Adipocyte (in vitro differentiated cells): ENCODE results near the gene ACYP2.
A peak's percentile ranks its signal among the peaks of the same experiment; 100 is the strongest.
"Not testable (repeated sequence)": the region's sequence is repeated elsewhere in the genome, so short reads cannot be mapped to it uniquely, and the experiment has no call there.

Source experiments
- DNase-seq: peaks from one replicate; pipeline ENCODE4 v3.0.0-alpha.2; 2015; ENCODE audit warnings: low read depth
- H3K27me3 ChIP-seq: replicated peaks from 2 replicates; pipeline ENCODE4 v1.7.0; 2013; ENCODE audit warnings: mild to moderate bottlenecking, low read length, moderate library complexity; ENCODE audit not compliant: control insufficient read depth, insufficient read depth
- H3K36me3 ChIP-seq: 2 replicates; pipeline ENCODE4 v1.7.0; 2013; ENCODE audit warnings: low read length, mild to moderate bottlenecking, moderate library complexity; ENCODE audit not compliant: control insufficient read depth, insufficient read depth, severe bottlenecking
- H3K4me1 ChIP-seq: 2 replicates; pipeline ENCODE4 v1.7.0; 2013; ENCODE audit warnings: mild to moderate bottlenecking, low read length, moderate library complexity; ENCODE audit not compliant: control insufficient read depth, insufficient read depth
- H3K4me3 ChIP-seq: 2 replicates; pipeline ENCODE4 v1.7.0; 2013; ENCODE audit warnings: mild to moderate bottlenecking, low read length, moderate library complexity
- H3K9ac ChIP-seq: 2 replicates; pipeline ENCODE4 v1.7.0; 2013; ENCODE audit warnings: mild to moderate bottlenecking, low read length, moderate library complexity
- H3K9me3 ChIP-seq: 2 replicates; pipeline ENCODE4 v1.7.0; 2013; ENCODE audit warnings: mild to moderate bottlenecking, low read length, moderate library complexity; ENCODE audit not compliant: control insufficient read depth

The ACYP2 gene

GRCh38 chr2:54122171-54122935 is 6.9 kb downstream of the ACYP2 start:
- Histone ChIP-seq H3K9ac (peak overlapping the region; percentile 57), H3K4me1 (peaks cover 22% of the 10 kb centered on the region), H3K36me3 (no peaks in the 10 kb centered on the region), H3K9me3 (no peaks in the 10 kb centered on the region), H3K27me3 (no peaks in the 10 kb centered on the region), H3K4me3 (peak overlapping the region; percentile 66)
- DNase-seq = peak; percentile 16

- no peaks in the 10 kb centered on the region for H3K27me3 ChIP-seq
- DNase-seq = peak; percentile 77
- H3K9me3 ChIP-seq = no peaks in the 10 kb centered on the region
- H3K4me1 ChIP-seq = peaks cover 26% of the 10 kb centered on the region
- H3K36me3 ChIP-seq = no peaks in the 10 kb centered on the region
- H3K9ac ChIP-seq = peak overlapping the region; percentile 64
- H3K4me3 ChIP-seq = peak overlapping the region; percentile 66
Observed at GRCh38 chr2:54122939-54123338, 7.5 kb downstream of the ACYP2 start.

GRCh38 chr2:54127174-54127573 is 11.8 kb downstream of the ACYP2 start:
- not testable (repeated sequence) for H3K36me3 ChIP-seq, H3K27me3 ChIP-seq, DNase-seq, H3K9me3 ChIP-seq, H3K4me3 ChIP-seq, H3K9ac ChIP-seq
- peaks cover 21% of the 10 kb centered on the region for H3K4me1 ChIP-seq

GRCh38 chr2:54133056-54133455 is 17.6 kb downstream of the ACYP2 start:
- Histone ChIP-seq H3K9me3 (no peaks in the 10 kb centered on the region), H3K27me3 (no peaks in the 10 kb centered on the region), H3K4me1 (no peaks in the 10 kb centered on the region), H3K9ac (no peak overlapping the region), H3K36me3 (no peaks in the 10 kb centered on the region), H3K4me3 (no peak overlapping the region)
- no peak for DNase-seq

- no peak for DNase-seq
- H3K4me1 ChIP-seq = no peaks in the 10 kb centered on the region
- H3K9ac ChIP-seq = no peak overlapping the region
- H3K36me3 ChIP-seq = peaks cover 16% of the 10 kb centered on the region
- no peaks in the 10 kb centered on the region for H3K9me3 ChIP-seq
- H3K27me3 ChIP-seq = no peaks in the 10 kb centered on the region
- no peak overlapping the region for H3K4me3 ChIP-seq
Observed at GRCh38 chr2:54139210-54139609, 23.8 kb downstream of the ACYP2 start.

- H3K4me3 ChIP-seq = no peak overlapping the region
- H3K27me3 ChIP-seq = no peaks in the 10 kb centered on the region
- no peak for DNase-seq
- no peaks in the 10 kb centered on the region for H3K9me3 ChIP-seq
- no peaks in the 10 kb centered on the region for H3K4me1 ChIP-seq
- peaks cover 21% of the 10 kb centered on the region for H3K36me3 ChIP-seq
- no peak overlapping the region for H3K9ac ChIP-seq
Observed at GRCh38 chr2:54143780-54144179, 28.4 kb downstream of the ACYP2 start.

GRCh38 chr2:54148391-54148790 is 33.0 kb downstream of the ACYP2 start:
- no peak for DNase-seq
- Histone ChIP-seq H3K4me1 (peaks cover 10% of the 10 kb centered on the region), H3K9ac (no peak overlapping the region), H3K4me3 (no peak overlapping the region), H3K27me3 (no peaks in the 10 kb centered on the region), H3K36me3 (peaks cover 23% of the 10 kb centered on the region), H3K9me3 (no peaks in the 10 kb centered on the region)

- peak; percentile 83 for DNase-seq
- peaks cover 23% of the 10 kb centered on the region for H3K36me3 ChIP-seq
- H3K4me1 ChIP-seq = peaks cover 10% of the 10 kb centered on the region
- no peaks in the 10 kb centered on the region for H3K27me3 ChIP-seq
- no peak overlapping the region for H3K4me3 ChIP-seq
- H3K9ac ChIP-seq = no peak overlapping the region
- H3K9me3 ChIP-seq = no peaks in the 10 kb centered on the region
Observed at GRCh38 chr2:54149638-54150441, 34.4 kb downstream of the ACYP2 start.

- Histone ChIP-seq H3K9ac (no peak overlapping the region), H3K9me3 (peaks cover 6% of the 10 kb centered on the region), H3K27me3 (no peaks in the 10 kb centered on the region), H3K36me3 (peaks cover 4% of the 10 kb centered on the region), H3K4me3 (no peak overlapping the region), H3K4me1 (peaks cover 4% of the 10 kb centered on the region)
- DNase-seq = no peak
Observed at GRCh38 chr2:54158311-54158710, 42.9 kb downstream of the ACYP2 start.

- Histone ChIP-seq H3K9ac (peak overlapping the region; percentile 10), H3K27me3 (no peaks in the 10 kb centered on the region), H3K4me3 (no peak overlapping the region), H3K4me1 (peaks cover 16% of the 10 kb centered on the region), H3K9me3 (no peaks in the 10 kb centered on the region), H3K36me3 (no peaks in the 10 kb centered on the region)
- DNase-seq = peak; percentile 58
Observed at GRCh38 chr2:54161660-54162424, 46.4 kb downstream of the ACYP2 start.

GRCh38 chr2:54164106-54164505 is 48.7 kb downstream of the ACYP2 start:
- no peaks in the 10 kb centered on the region for H3K9me3 ChIP-seq
- H3K36me3 ChIP-seq = no peaks in the 10 kb centered on the region
- H3K4me3 ChIP-seq = no peak overlapping the region
- peaks cover 16% of the 10 kb centered on the region for H3K4me1 ChIP-seq
- H3K9ac ChIP-seq = no peak overlapping the region
- no peaks in the 10 kb centered on the region for H3K27me3 ChIP-seq
- no peak for DNase-seq
